CD4-positive, CD25-positive, alpha-beta regulatory T cell (primary cell): ENCODE measurements around the gene CYP39A1. TPM values are rescaled to one million over a fixed set of nuclear protein-coding genes. Genes with fewer than 3 reads are reported as not detected.

Experiments
- ATAC-seq, 2 donors: fragments of 150-1000 bp; cut with Tn5 transposase; one replicate each; pipeline ENCODE4 v1.10.0; 2021; ENCODE audit warnings: low read depth in 2 of 2, moderate number of reproducible peaks in 2 of 2, moderate library complexity in 1 of 2
- DNase-seq, 3 donors: peaks; one replicate each; pipeline versions ENCODE4 v3.0.0 to v3.0.0-alpha.2; 2012 to 2022; ENCODE audit warnings: mixed read lengths in 1 of 3
- H3K27ac ChIP-seq: one replicate; pipeline ENCODE4 v1.7.0; 2013; ENCODE audit warnings: mild to moderate bottlenecking, low read length; ENCODE audit not compliant: insufficient read depth, poor library complexity, severe bottlenecking
- H3K27me3 ChIP-seq: one replicate; pipeline ENCODE4 v1.7.0; 2013; ENCODE audit warnings: low read length; ENCODE audit not compliant: control insufficient read depth, insufficient read depth
- H3K36me3 ChIP-seq: one replicate; pipeline ENCODE4 v1.7.0; 2013; ENCODE audit warnings: mild to moderate bottlenecking, low read length, moderate library complexity; ENCODE audit not compliant: control insufficient read depth, insufficient read depth
- H3K4me1 ChIP-seq: 2 replicates; pipeline ENCODE4 v1.7.0; 2013; ENCODE audit warnings: mild to moderate bottlenecking, low read length; ENCODE audit not compliant: insufficient read depth, control insufficient read depth, poor library complexity, severe bottlenecking
- H3K4me3 ChIP-seq: one replicate; pipeline ENCODE4 v1.7.0; 2013; ENCODE audit warnings: low read depth, mild to moderate bottlenecking, low read length, moderate library complexity
- H3K9me3 ChIP-seq, 2 experiments: 1 replicate in 1 of 2; 2 replicates in 1 of 2; pipeline ENCODE4 v1.7.0; 2013; ENCODE audit warnings: low read length in 2 of 2, mild to moderate bottlenecking in 1 of 2, moderate library complexity in 1 of 2; ENCODE audit not compliant: control insufficient read depth in 2 of 2
- H3K27ac Mint-ChIP-seq, 3 donors: one replicate each; pipeline ENCODE4 v1.8.0; 2020 to 2022; ENCODE audit warnings: mild to moderate bottlenecking in 3 of 3, mixed read lengths in 3 of 3, moderate library complexity in 2 of 3
- H3K27me3 Mint-ChIP-seq: one replicate; pipeline ENCODE4 v1.8.0; 2022; ENCODE audit warnings: mild to moderate bottlenecking, mixed read lengths
- H3K36me3 Mint-ChIP-seq: one replicate; pipeline ENCODE4 v1.8.0; 2020; ENCODE audit warnings: mixed read lengths
- H3K4me1 Mint-ChIP-seq, 4 donors: one replicate each; pipeline ENCODE4 v1.8.0; 2020 to 2022; ENCODE audit warnings: mixed read lengths in 4 of 4, mild to moderate bottlenecking in 1 of 4
- H3K4me3 Mint-ChIP-seq, 4 donors: one replicate each; pipeline ENCODE4 v1.8.0; 2020 to 2022; ENCODE audit warnings: mild to moderate bottlenecking in 4 of 4, mixed read lengths in 4 of 4, moderate library complexity in 3 of 4
- H3K9me3 Mint-ChIP-seq, 7 donors: one replicate each; pipeline ENCODE4 v1.8.0; 2020 to 2022; ENCODE audit warnings: mixed read lengths in 7 of 7, mild to moderate bottlenecking in 3 of 7, moderate library complexity in 2 of 7
- polyA plus RNA-seq, 4 donors: library from polyadenylated mRNA; unstranded; fragments of 300-500 nt; fragmentation: Illumina TruSeq; gene quantifications; one replicate each; pipeline ENCODE4 v1.2.3, GENCODE V29; 2021
- total RNA-seq: library from RNA; stranded (reverse); gene quantifications from one replicate; pipeline ENCODE4 v1.2.3, GENCODE V29; 2022

The CYP39A1 gene
- total and polyA plus RNA-seq, 5 donors from 2014 or later = 0.33 TPM; not detected in 4

DNA sequence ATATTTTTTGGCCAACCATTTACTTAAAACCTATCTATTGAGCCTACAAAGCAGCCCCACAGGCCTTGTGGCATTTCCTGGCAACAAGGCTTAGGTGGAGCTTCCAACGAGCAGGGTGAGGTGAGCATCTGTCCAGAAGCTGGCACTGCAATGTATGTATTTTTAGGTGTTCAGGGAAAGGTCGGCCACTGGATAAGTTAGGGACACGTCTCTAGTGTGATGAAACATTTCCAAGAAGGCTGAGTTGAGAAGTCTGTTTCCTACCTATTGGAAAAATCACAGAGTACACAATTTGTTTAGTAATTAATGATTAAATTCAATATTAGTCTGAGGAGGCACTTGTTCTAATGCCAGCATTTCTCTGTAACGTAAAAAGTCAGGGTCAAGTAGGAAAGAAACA is 143.6 kb downstream of the CYP39A1 start:
- Mint-ChIP-seq H3K27me3 (no peaks in the 10 kb centered on the region), H3K4me1 (no peaks in the 10 kb centered on the region), H3K27ac (no peak overlapping the region), H3K36me3 (no peaks in the 10 kb centered on the region), H3K4me3 (no peak overlapping the region), H3K9me3 (peaks cover 0 to 2% (median 0%) of the 10 kb centered on the region in 7 donors)
- Histone ChIP-seq H3K27ac (no peak overlapping the region), H3K9me3 (no peaks in the 10 kb centered on the region), H3K4me3 (no peak overlapping the region), H3K36me3 (no peaks in the 10 kb centered on the region), H3K27me3 (no peaks in the 10 kb centered on the region), H3K4me1 (no peaks in the 10 kb centered on the region)
- no peak for DNase-seq
- ATAC-seq = no peak

DNA sequence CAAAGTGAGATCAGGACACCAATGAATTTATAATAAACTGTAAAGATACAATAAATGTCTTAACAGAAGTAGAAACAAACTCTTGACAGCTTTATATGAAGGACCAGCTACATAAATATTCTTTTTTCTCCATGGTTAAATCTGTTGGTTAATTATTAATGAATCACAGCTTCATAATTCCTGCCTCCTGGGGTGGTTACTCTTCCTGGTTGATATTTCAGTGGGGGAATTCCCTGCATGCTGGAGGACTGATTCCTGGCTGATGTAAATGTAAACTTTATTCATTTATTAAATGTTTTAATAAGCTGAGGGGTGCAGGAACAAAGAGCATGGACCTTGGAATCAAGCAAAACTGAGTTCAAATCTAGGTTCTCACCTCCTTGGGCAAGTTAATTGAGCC is 145.2 kb downstream of the CYP39A1 start:
- no peaks in the 10 kb centered on the region for H3K9me3 ChIP-seq
- DNase-seq = no peak
- Mint-ChIP-seq H3K4me1 (no peaks in the 10 kb centered on the region), H3K36me3 (no peaks in the 10 kb centered on the region), H3K9me3 (peaks cover 0 to 2% (median 0%) of the 10 kb centered on the region in 7 donors), H3K27me3 (no peaks in the 10 kb centered on the region), H3K4me3 (no peak overlapping the region), H3K27ac (no peak overlapping the region)
- no peaks in the 10 kb centered on the region for H3K36me3 ChIP-seq
- H3K27ac ChIP-seq = no peak overlapping the region
- ATAC-seq = no peak
- H3K4me1 ChIP-seq = no peaks in the 10 kb centered on the region
- H3K4me3 ChIP-seq = no peak overlapping the region
- no peaks in the 10 kb centered on the region for H3K27me3 ChIP-seq

DNA sequence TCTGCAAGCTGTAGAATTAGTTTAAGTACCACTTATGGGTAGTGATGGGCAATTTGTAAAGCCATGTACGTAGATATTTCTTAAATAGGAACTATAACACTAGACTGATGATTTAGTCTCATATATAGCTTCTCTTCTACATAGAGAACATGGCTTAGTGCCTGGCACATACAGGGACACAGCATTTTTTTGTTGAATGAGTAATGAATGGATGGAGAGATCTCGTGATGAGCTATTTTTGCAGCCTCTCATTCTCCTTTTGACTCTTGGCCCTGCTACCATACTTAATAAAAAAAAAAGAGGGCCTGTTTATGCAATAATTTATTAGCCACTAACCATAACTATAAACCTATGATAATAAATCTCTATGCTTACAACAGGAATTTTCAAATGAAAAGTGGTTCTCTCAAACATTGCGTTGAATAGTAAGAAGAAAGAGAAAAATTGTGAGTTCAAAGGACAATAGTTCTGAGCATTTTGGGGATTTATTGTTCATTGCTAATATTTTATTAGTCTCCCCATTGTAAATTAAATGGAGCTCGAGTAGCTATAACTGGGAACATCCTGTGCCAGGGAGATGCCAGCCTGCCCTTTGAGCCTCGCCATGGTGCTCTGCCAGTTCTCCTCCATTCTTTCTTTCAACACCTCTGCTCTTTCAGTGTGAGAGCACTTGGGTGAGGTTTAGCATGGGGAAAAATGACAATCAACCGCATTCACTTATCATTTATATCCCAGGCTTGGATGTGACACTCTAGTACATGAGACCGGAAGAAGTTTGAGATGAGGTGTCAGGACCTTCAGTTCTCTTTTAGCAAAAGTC is 146.7 kb downstream of the CYP39A1 start:
- Mint-ChIP-seq H3K27ac (no peak overlapping the region), H3K36me3 (no peaks in the 10 kb centered on the region), H3K9me3 (peaks cover 0 to 2% (median 0%) of the 10 kb centered on the region in 7 donors), H3K4me3 (no peak overlapping the region), H3K27me3 (no peaks in the 10 kb centered on the region), H3K4me1 (no peaks in the 10 kb centered on the region)
- no peak for ATAC-seq
- H3K27me3 ChIP-seq = no peaks in the 10 kb centered on the region
- H3K27ac ChIP-seq = no peak overlapping the region
- H3K4me1 ChIP-seq = no peaks in the 10 kb centered on the region
- no peaks in the 10 kb centered on the region for H3K9me3 ChIP-seq
- H3K36me3 ChIP-seq = no peaks in the 10 kb centered on the region
- H3K4me3 ChIP-seq = no peak overlapping the region
- no peak for DNase-seq

DNA sequence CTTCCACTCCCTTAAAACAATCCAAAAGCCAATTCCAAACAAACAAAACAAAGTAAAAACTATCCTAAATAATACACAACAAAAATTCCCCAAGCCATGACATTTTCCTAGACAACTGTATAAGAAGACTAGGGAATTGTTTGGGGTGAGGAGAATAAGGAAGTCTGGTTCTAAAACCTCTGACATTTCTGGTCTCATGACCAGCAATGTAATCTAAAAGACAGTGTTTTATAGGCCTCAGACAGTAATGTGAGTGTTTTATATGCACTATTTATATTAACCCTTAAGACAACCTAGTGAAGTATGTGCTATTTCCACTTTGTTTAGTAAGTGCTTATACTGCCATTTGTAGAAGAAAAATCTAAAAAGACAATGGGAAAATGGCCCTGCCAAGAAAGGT is 148.4 kb downstream of the CYP39A1 start:
- Mint-ChIP-seq H3K36me3 (no peaks in the 10 kb centered on the region), H3K9me3 (peaks cover 0 to 2% (median 0%) of the 10 kb centered on the region in 7 donors), H3K27ac (no peak overlapping the region), H3K4me1 (no peaks in the 10 kb centered on the region), H3K4me3 (no peak overlapping the region), H3K27me3 (peaks cover 5% of the 10 kb centered on the region)
- H3K9me3 ChIP-seq = no peaks in the 10 kb centered on the region
- peaks cover 3% of the 10 kb centered on the region for H3K27me3 ChIP-seq
- no peak overlapping the region for H3K27ac ChIP-seq
- H3K36me3 ChIP-seq = no peaks in the 10 kb centered on the region
- H3K4me3 ChIP-seq = no peak overlapping the region
- H3K4me1 ChIP-seq = no peaks in the 10 kb centered on the region
- DNase-seq = no peak
- ATAC-seq = no peak

DNA sequence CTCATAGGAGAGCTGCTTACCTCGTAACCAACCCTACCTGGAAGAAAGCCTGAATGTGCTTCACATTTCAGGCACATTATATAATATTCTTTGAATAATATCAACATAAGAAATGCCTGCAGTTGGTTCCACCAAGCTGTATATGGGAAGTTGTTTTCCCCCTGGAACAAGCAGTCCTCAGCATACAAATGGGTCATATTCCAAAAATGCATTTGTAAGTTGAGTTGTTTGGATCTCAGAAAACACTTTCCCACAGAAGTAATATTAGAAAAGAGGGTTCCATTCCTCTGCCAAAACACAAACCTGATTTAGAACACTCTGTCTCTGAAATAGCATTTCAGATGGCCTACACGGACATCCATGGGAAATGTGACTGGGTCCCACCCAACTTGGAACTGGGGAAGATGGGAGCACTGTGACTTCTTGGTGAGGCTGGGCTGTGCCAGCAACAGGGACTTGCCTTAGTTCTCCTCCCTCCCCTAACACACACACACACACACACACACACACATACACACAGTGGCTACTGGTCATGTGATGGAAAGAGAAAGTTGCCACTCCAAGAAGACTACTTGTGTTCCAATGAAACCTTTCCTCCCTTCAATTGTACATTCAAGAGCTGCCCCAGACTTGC is 150.0 kb downstream of the CYP39A1 start:
- Mint-ChIP-seq H3K9me3 (peaks cover 0 to 2% (median 0%) of the 10 kb centered on the region in 7 donors), H3K27me3 (peaks cover 10% of the 10 kb centered on the region), H3K4me1 (no peaks in the 10 kb centered on the region), H3K36me3 (no peaks in the 10 kb centered on the region), H3K27ac (no peak overlapping the region), H3K4me3 (no peak overlapping the region)
- Histone ChIP-seq H3K4me1 (no peaks in the 10 kb centered on the region), H3K27ac (no peak overlapping the region), H3K36me3 (no peaks in the 10 kb centered on the region), H3K27me3 (peaks cover 3% of the 10 kb centered on the region), H3K9me3 (no peaks in the 10 kb centered on the region), H3K4me3 (no peak overlapping the region)
- ATAC-seq = no peak
- no peak for DNase-seq

DNA sequence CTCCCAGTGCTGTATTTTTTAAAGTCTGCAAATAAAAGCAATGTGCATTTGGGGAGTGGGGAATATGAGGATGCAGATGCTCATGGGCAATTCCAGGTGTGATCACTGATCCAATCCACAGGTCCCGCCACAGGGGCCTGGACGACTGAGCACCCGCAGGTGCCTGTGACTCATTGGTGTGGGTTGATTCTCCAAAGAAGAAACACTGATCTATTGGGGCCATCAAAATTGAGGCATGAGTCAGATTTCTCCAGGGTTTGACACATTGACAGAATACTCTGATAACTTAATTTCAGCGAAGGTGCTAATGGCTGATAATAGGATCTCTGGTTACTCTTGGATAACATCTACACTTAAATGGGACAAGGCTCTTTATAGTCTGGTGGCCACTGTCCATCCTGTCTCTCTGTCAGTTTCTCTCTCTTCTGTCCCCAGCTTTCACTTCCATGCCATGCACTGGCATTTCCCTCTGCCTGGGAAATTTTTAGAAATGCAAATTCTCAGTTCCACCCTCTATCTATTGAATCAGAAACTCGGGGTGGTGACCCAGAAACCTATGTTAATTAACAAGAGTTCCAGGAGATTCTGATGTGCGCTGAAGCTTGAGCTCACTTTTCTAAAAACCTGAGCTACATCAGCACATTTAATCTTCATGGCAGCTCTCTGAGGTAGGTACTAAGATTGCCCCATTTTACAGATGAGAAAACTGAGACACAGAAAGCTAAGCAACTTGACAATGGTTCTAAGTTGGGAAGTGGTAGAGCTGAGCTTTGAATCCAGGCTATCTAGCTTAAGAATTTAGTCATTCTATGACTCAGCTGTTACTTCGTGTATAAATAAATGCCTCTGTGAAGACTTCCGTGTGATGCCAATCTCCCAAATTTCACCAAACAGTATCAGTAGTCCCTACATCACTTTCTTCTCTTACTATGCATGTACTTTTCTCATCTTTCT is 151.2 kb downstream of the CYP39A1 start:
- no peak for DNase-seq

DNA sequence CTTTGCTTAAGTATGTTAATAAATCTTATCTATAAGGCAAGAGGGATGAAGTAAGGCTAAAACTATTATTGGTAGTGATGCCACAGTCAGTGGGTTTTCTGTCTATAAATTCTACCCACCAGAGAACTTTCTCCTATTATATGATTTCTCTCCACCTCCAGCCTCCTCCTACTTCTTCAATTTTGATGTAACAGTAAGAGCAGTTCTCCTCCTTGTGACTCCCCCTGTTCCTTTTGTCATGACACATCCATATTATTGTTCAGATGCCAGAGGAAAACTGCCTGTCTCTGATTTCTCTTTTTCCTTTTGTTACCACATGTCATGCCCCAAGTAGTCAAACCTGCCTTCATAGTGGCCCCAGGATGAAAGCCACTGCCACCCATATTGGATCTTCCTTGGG is 152.2 kb downstream of the CYP39A1 start:
- H3K36me3 ChIP-seq = no peaks in the 10 kb centered on the region
- ATAC-seq (no peak), DNase-seq (no peak)
- H3K27ac ChIP-seq = no peak overlapping the region
- peaks cover 22% of the 10 kb centered on the region for H3K27me3 Mint-ChIP-seq
- no peaks in the 10 kb centered on the region for H3K36me3 Mint-ChIP-seq
- H3K27ac Mint-ChIP-seq = no peak overlapping the region
- no peaks in the 10 kb centered on the region for H3K4me1 ChIP-seq
- H3K27me3 ChIP-seq = peaks cover 3% of the 10 kb centered on the region
- H3K4me3 ChIP-seq = no peak overlapping the region
- no peaks in the 10 kb centered on the region for H3K4me1 Mint-ChIP-seq
- H3K9me3 Mint-ChIP-seq = peaks cover 0 to 4% (median 0%) of the 10 kb centered on the region in 7 donors
- H3K4me3 Mint-ChIP-seq = no peak overlapping the region
- no peaks in the 10 kb centered on the region for H3K9me3 ChIP-seq

More for the DNA sequence above, 151.2 kb downstream of the CYP39A1 start:
- H3K9me3 Mint-ChIP-seq = peaks cover 0 to 4% (median 0%) of the 10 kb centered on the region in 7 donors
- H3K27me3 Mint-ChIP-seq = peaks cover 19% of the 10 kb centered on the region
- peaks cover 3% of the 10 kb centered on the region for H3K27me3 ChIP-seq
- no peak overlapping the region for H3K4me3 Mint-ChIP-seq
- H3K9me3 ChIP-seq = no peaks in the 10 kb centered on the region
- H3K4me3 ChIP-seq = no peak overlapping the region
- no peaks in the 10 kb centered on the region for H3K4me1 Mint-ChIP-seq
- no peaks in the 10 kb centered on the region for H3K36me3 Mint-ChIP-seq
- no peak for ATAC-seq
- H3K4me1 ChIP-seq = no peaks in the 10 kb centered on the region
- H3K27ac Mint-ChIP-seq = no peak overlapping the region
- H3K27ac ChIP-seq = no peak overlapping the region
- H3K36me3 ChIP-seq = no peaks in the 10 kb centered on the region
